Measurements from ENCODE around the gene TIMMDC1.

- TF ChIP-seq CTCF (conservative IDR thresholded peaks at IDR 0.05; ENCODE audit: low read depth, low read length), result no peak
- no peak for TF ChIP-seq POLR2A (IDR thresholded peaks at IDR 0.05; ENCODE audit: low read depth, low read length)
- TF ChIP-seq CEBPB (IDR thresholded peaks at IDR 0.05; ENCODE audit: low read depth, low read length), result no peak
- no peak for TF ChIP-seq MAZ (IDR thresholded peaks at IDR 0.05; ENCODE audit: borderline replicate concordance, low read depth, low read length)
Observed at GRCh38 chr3:119534296-119534695, 35.9 kb downstream of the TIMMDC1 start.

All from IMR-90 (cell line).